Activated CD4-positive, alpha-beta T cell treated with anti-CD3 and anti-CD28 coated beads, Interleukin-2, amount 50 U/mL, for 16 hours (primary cell): ENCODE measurements around the gene CHRNB1.
A peak's percentile ranks its signal among the peaks of the same experiment; 100 is the strongest.

Experiments used
- DNase-seq: peaks from one replicate; pipeline ENCODE4 v3.0.0-alpha.2; 2020

Gene CHRNB1

DNA sequence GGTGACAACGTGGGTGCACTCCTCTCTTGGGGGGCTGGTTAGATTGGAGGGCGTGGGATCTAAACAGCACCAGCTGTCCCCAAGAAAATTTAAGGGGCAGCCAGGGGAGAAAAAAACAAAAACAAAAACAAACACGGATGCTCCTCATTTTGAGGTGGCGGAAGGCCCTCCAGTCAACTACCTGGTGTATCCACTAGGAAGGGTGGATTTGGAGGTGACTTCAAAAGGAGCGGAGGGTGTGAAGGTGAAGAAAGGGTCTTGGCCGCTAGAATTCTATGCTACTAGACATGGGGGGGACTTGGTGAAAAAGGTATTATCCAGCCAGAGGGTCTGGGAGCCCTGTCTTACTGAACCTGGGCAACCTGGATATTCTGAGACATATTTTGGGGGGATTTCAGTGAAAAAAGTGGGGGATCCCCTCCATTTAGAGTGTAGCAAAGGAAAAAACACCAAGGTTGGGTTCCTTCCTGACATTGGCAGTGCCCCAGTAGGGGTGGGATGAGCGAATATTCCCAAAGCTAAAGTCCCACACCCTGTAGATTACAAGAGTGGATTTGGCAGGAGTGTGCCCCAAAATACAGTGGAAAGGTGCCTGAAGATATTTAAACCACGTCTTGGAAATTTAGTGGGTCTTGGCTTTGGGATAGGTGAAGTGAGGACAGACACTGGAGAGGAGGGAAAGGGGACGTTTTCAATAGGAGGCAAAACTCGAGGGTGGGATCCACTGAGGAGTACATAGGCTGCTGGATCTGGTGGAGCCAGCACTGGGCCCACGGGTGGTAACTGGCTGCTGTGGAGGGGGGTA, 6.0 kb upstream of the CHRNB1 start:
- no peak for DNase-seq

DNA sequence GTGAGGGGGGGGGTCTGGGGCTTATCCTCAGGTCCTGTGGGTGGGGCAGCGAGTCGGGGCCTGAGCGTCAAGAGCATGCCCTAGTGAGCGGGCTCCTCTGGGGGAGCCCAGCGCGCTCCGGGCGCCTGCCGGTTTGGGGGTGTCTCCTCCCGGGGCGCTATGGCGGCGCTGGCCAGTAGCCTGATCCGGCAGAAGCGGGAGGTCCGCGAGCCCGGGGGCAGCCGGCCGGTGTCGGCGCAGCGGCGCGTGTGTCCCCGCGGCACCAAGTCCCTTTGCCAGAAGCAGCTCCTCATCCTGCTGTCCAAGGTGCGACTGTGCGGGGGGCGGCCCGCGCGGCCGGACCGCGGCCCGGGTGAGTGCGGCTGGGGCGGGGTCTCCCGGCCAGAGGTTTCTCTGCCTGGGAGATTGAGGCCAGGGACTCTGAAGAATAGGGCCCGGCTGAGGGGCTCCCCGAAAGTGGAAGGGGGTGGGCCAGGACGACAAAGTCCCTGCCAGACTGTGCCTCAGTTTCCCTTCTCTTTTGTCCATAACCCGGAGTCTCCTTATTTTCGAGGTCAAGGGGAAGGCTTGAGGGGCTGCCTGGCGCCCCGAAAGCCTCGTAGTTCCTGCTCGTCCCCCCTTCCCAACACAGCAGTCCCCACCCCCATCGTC, 5.3 kb upstream of the CHRNB1 start, which contains the start of gene FGF11:
Gene FGF11 (plus strand): TSS at position 51 of the 651 bp plus-strand sequence. CDS start 109 bp downstream, at position 160.
- no peak for DNase-seq

DNA sequence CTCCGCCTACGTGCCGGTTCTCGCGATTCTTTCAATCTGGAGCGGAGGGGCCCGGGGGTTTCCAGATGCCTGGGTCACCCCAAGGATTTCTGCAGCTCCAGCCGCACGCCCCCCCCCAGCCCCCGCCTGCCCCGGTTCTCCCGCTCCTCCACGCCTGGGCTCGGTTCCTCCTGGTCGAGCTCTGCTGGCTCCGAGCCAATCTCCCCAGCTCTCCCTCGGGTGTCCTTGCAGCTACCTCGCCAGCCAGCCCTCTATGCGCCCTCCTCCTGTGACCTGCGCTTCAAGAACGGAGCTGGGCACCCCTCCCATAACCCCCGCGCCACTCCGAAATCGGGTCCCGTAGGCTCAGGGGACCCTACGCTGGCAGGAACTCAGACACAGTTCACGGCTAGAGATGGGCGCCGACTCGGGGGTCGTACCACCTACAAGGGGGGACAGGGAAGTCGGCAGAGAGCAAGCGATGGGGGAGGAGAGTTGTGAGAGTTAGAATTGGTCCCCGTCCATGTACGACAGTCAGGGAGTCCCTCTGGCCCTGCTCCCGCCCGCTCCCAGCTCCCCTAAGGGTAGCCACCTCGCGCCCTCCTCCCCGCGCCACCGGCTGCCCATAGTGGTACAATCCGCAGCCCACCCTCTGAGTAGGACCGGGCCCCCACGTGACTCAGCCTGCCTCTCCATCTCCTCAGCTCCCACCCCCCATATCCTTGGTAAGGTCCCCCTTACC, 4.6 kb upstream of the CHRNB1 start:
- DNase-seq: peak; percentile 32

DNA sequence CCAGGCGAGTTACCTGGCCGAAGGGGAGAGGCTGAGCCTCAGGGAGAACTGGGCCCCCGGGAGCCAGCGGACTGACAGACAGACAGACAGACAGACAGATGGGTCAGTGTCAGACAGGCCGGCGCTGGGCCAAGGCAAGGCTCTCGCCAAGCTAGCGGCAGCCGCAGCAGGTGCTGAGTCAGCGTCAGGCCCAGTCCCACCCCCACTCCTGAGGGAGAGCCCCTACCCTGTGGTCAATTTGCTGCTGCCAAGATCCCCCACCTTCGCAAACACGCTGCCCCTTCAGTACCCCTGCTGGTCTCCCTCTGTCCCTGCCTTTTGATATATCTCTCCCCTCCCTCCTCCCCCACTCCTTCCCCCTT, 4.0 kb upstream of the CHRNB1 start:
- no peak for DNase-seq

DNA sequence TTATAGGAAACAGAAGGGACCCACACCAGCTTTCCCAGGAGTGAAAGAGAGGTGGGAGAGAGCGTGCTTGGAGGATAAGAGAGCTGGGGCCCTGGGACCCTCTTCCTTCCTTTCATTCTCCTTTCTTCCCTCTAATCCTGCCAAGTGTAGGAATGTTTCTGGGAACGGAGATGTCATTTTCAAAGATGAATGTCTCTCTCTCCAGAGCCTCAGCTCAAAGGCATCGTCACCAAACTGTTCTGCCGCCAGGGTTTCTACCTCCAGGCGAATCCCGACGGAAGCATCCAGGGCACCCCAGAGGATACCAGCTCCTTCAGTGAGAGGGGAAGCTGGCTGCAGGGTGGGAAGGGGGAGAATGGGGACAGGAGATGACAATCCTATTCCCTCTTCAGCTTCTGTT, 3.6 kb upstream of the CHRNB1 start:
- no peak for DNase-seq

DNA sequence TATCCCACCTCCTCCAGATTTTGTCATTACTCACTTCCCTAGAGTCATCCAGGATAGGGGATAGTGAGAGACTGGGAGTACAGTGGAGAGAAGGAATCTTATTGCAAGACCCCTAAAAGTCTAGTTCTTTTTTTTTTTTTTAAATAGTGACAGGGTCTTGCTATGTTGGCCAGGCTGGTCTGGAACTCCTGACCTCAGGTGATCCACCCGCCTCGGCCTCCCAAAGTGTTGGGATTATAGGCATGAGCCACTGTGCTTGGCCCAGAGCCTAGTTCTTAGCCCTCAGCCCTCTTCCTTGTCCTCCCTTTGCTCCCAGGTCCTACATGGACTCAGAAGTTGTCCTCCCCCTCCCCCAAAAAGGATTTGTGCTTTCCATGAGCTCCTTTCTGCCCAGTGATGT, 2.7 kb upstream of the CHRNB1 start:
- no peak for DNase-seq

DNA sequence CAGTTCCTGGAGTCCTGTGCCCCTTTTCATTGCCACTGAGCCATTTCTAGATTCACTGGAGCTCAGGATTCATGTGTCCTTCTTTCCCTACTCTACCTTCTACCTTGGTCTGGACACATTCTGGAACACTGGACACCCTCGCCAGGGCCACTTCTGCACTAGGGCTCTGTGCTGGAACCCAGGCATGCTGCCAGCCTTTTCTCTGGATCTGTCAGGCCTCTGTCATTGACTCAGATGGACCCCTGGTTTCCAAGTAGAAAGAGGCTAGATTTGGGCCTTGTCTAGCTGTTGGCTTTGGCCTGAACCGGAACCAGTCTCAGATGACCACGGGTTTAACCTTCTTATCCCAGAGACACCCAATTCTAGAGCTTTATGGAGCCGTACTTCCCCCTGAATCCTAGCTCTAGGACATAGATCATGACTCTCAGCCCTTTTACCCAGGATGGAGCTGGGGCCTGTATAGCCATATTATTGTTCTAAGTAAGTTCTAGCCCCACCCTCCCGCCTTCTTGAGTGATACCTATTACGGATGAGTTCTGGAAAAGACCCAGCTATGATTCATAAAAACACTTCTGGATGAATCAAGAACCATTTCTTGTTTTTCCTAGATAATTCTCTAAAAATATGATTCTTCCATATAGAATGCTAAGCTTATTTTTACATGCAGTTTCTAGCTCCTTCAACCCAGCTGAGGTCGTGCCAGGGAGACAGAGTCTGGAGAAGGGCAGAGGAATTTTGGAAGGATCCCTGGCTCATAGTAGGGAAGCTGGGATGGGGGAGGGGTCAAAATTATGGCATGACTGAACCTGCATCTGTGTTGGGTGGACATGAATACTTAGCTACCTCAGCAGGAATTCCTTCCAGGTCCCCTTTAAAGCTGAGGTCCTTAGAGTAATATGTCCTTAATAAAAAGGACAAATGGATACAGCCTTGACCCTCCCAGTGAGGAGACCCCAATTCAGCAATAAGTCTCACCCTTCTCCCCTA, 1.1 kb upstream of the CHRNB1 start:
- DNase-seq: no peak

DNA sequence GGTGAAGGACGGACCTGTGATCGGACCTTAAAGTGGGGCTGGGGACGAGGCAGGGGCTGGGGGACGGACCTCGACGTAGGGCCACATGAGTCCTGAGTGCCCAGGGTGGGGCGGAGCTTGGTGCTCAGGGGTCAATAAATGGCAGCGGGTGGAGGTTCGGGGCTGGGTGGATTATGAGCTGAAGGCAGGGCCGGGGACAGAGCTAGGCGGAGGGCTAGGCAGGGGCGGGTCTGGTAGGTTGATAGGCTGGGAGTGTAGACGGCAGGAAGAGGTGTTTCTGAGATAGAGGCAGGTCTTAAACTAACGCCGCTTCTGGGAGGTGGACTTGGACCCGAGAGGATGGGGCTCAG, 733 bp downstream of the CHRNB1 start:
- DNase-seq: no peak

DNA sequence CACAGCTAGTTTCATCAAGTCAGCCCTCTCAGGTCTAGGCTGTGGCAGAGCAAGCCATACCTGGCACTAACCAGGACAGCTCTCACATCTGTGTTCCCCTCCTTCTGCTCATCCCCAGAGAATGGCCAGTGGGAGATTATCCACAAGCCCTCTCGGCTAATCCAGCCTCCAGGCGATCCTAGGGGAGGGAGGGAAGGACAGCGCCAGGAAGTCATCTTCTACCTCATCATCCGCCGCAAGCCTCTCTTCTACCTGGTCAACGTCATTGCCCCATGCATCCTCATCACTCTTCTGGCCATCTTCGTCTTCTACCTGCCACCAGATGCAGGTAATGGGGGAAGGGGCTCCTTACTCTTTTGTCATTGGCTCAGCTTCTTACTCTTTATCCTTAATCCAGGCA, 3.6 kb downstream of the CHRNB1 start:
- DNase-seq: no peak

DNA sequence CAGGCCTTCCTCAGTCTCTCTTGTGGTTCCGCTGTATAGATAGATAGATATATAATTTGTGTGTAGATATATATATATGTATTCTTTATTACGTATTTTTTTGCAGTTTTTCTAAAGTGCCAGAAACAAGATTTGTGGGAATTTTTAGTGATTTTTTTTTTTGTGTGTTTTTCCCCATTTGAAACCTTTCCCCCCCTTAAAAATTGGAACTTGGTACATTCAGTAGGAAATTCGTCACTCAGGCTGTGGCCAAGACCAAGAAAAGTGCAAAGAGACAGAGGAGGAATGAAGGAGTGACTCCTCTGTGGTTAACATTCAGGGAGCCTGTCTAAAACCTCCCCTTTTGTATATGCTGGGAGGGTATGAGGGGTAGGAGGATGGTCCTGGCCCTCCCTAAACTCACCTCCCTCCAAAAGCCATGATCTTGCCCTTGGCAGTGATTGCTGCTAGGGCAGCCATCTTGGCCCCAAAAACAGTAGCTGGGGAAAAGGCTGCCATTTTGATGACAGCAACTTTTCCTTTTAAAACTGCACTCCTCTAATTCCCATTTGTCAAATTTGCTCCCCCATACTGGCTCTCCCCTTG, 15.2 kb downstream of the CHRNB1 start:
- DNase-seq: no peak

DNA sequence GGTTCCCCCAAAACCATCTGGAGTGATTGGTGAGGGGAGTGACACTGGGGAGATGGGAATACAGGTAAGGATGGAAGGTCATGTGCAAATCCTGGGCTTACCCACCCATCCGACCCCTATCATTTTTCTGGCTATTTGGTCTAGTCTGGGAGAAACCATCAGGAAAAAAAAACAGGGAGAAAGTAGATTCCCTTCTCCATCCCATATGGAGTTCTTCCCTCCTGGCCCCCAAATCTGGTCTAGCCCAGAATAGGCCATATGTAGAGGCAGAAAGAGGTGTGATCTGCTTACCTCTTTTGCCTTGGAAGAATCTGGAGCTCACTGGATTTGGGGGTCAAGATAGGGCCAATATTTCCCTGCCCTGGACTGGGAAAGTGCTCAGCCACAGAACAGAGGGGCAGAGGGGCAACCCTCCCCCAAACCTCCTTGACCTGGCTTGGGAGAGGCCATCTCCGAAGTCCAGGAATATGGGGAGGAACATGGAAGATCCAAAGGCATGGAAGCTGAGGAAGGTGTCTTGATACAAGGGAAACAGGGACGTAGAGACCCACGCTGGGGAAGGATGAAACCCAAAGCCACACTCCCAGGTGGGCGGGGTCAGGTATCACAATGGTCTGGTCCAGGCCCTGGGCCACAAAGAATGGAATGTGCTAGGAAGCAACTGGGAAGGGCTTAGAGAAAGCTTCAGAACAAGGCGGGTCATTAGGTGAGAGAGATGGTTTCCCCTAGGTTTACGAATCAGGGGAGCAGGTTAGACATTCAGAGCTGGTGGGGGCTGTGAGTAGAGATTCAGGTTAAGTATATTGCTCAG, 16.2 kb downstream of the CHRNB1 start:
- DNase-seq: no peak

DNA sequence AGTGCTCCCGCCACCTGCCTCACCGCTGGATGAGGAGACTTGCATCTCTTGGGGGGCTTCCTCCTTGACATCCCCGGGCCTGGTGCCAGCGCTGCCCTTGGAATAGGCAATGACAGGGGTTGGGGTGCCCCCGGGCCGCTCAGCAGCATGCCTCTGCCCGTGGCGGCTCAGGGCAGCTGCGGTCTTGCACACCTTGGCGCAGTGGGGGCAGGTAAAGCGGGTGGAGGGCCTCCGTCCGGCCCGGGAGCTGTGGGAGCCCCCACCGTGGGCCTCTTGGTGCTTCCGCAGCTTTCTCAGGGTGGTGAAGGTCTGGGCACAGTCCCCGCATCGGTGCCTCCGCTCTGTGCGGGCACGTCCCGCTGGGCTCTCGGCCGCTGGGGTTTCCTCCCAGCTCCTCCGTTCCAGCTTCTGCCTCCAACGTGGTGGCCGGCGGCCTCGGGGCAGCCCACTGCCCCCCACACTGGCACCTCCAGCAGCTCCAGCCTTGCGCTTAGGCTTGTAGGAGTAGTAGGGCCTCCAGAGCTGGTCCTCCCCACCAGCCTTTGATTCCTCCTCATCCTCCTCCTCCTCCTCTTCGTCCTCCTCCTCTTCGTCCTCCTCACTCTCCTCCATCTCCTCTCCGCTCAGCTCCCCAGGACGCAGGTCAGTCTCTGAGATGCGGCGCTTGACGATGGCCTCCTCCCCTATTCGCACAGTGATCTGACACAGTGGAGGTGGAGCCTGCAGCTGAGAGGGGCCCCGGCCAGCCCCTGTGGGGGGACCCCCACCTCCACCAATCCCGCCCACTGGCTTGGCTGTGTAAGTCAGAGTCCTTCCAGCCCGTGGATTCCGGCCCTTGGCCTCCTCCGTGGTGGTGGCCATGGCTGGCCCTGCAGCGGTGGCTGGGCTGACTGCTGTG, 17.9 kb downstream of the CHRNB1 start:
- DNase-seq: no peak

DNA sequence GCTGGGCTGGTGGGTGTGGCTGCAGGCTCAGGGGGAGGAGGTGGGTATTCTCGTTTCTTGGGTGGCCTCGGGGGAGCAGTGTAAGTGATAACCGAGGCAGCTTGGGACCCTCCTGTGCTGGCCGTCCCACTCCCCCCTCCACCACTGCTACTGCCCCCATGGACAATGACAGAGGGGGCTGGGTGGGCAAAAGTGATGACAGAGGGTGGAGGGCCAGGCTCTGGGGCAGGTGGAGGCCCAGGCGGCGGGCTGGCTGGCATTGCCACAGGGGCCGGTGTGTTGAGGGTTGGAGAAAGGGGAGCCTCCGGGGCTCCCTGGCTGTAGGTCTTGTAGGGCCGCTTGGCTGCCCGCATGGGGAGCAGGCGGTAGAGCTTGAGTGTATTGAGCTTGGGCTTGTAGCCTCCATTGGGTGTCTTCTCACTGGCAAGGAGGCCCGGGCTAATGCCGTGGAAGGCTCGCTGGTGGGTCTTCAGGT, 18.5 kb downstream of the CHRNB1 start:
- DNase-seq: no peak

DNA sequence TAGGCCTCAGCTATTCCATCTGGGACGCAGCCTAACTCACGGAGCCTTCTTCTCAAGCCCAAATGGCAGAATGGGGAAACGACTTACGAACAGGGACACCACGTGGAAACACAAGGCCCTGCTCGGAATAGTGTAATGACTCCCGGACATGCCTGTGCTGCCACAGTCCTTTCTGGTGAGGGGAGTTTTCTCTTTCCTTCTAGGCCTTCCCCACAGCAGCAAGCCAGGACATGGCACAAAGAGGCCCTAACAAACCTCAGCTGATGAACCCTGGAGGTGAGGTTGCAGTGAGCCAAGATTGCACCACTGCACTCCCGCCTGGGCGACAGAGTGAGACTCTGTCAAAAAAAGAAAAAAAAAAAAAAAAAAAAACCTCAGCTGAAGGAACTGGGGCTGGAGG, 19.2 kb downstream of the CHRNB1 start:
- no peak for DNase-seq

DNA sequence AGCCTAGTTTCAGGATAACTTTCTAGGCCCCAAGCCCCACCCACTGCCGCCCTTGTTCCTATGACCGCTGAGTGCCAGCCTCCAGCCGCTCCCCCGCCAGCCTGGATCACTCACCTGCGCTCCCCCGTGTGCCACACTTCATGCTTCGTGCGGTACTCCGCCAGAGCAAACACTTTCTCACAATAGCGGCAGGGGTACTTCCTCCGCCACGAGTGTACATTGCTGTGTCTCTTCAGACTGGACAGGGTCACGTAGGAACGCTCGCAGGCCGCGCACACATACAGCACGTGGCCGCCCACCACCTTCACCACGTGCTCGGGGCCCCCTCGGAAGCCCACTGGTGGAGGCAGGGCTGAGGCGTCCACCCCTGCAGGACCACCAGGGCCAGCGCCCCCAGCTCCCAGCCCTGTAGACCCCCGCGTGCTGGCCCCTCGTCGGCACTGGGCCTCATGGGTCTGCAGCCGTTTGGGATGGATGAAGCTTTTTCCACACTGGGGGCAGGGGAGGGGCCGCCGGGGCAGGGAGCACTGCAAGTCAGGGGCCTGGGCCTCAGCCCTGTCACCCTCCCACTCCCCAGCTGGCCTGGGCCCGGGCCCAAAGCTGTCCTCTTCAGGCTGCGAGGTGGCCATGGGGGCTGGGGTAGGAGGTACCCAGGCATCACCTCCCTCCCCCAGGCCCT, 20.9 kb downstream of the CHRNB1 start:
- DNase-seq: no peak

DNA sequence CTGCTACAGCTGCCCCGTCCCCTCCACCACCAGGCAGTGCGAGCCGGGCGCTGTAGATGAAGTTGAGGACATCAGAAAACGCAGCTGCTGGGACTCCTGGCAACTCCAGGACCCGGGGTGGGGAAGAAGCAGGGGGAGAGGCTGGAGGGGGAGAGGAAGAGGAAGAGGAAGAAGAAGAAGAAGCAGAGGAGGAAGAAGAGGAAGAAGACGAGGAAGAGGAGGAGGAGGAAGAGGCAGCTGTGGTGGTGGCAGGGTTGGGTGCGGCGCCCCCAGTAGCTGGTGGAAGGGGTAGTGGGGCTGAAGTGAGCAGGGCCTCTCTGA, 21.4 kb downstream of the CHRNB1 start:
- DNase-seq: no peak

DNA sequence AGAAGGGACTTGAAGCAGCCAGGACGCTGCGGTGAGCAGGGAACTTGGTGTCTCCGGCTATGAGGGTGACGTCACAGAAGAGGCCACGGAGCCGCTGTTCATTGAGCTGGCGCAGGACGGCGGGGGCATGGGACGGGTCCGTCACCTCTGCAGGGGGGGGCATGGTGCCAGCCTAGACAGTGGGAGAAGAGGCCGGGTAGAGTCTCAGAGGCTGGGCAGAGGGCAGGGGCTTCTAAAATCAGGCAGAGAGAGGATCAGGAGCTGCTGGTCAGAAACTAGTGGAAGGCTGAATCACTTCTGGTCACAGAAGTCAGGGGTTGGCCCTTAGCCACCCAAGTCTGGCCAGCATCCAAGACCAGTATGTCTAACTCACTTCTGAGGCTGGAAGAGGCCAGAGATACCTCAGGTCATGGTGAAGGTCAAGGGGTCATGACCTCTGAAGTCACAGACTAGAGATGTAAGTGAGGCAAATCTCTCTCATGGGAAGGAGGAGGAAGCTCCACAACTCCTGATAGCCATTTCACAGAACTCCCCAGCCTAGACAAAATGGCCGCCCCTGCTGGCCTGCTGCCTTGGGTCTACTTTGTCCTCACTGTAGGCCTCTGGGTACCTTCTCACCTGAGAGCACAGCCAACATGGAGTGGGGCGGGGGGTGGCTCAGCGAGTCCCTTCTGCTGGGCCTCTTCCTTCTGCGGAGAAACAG, 21.9 kb downstream of the CHRNB1 start:
- no peak for DNase-seq

DNA sequence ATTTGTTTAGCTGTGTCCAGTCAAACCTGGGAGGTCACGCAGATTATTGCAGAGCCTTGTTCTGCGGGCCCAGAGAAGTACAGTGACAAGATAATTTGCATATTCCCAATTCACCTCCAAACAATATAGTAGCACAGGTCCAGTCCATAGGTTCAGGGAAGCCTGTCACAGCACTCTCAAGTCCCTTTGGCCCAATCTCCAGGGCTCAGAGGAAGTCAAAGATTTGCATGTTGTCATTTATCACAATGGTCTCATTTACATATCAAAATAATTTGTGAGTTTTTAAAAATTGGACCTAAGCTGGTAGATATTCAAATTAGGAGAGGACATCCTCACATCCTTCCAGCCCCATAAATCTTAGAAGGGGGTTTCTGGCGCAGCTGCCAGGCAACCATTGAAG, 22.6 kb downstream of the CHRNB1 start:
- no peak for DNase-seq

DNA sequence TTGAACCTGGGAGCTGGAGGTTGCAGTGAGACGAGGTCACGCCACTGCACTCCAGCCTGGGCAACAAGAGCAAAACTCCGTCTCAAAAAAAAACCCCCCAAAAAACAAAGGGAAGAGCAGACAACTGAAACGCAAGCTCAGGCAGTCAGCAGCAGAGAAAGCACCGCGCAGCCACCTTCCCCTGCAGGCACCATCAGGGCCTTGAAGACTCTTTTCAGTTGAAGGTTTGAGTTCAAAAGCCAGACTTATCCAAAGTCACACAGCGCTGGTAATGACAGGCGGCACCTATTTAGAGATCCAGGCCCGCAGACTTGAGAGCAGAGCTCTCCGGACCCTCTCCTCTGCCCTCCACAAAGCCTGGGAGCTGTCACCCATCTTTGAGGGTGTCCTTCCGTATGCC, 23.4 kb downstream of the CHRNB1 start:
- no peak for DNase-seq
